K562 (cell line): ENCODE results near the gene COL26A1.

ENCODE experiments used
- BRCA1 ChIP-seq, 2 experiments: fragments of 450-650 bp in 1 of 2; sonication (generic) in 1 of 2; formaldehyde crosslinking in 1 of 2; IDR thresholded peaks; 2 replicates each; pipeline versions ENCODE4 v1.5.0 to v1.6.1; 2017 to 2020; ENCODE audit warnings: mild to moderate bottlenecking in 1 of 2, missing genetic modification reagents in 1 of 2
- BRD4 ChIP-seq: fragments of 200-600 bp; sonication (generic); IDR thresholded peaks from 2 replicates; pipeline ENCODE4 v1.6.1; 2017; ENCODE audit warnings: inconsistent platforms
- CTCF ChIP-seq, 3 experiments: IDR thresholded peaks in 2 of 3; conservative IDR thresholded peaks in 1 of 3; 2 replicates each; pipeline ENCODE4 v1.5.1; 2011 to 2012; ENCODE audit warnings: low read length in 3 of 3, mild to moderate bottlenecking in 3 of 3, control low read depth in 2 of 3, improper control_type of control experiment in 1 of 3, inconsistent platforms in 1 of 3, low read depth in 1 of 3, mixed read lengths in 1 of 3, moderate library complexity in 1 of 3; ENCODE audit not compliant: insufficient read depth in 2 of 3
- EP300 ChIP-seq: IDR thresholded peaks from 2 replicates; pipeline ENCODE4 v1.6.1; 2012; ENCODE audit warnings: low read length, improper control_type of control experiment
- FOXM1 ChIP-seq, 2 experiments: fragments of 450-650 bp in 1 of 2; sonication (generic) in 1 of 2; formaldehyde crosslinking in 1 of 2; IDR thresholded peaks; 2 replicates each; pipeline versions ENCODE4 v1.6.1 to v1.9.0; 2017 to 2022; ENCODE audit warnings: low read depth in 2 of 2, mild to moderate bottlenecking in 2 of 2, missing genetic modification reagents in 1 of 2, moderate library complexity in 1 of 2
- GATA2 ChIP-seq: sonication (generic); formaldehyde crosslinking; IDR thresholded peaks from 2 replicates; pipeline ENCODE4 v1.4.0; 2020; ENCODE audit warnings: mild to moderate bottlenecking, missing genetic modification reagents
- MYC ChIP-seq, 2 experiments: fragments of 250-450 bp in 1 of 2; sonication (Bioruptor Pico) in 1 of 2; IDR thresholded peaks; 2 replicates each; pipeline versions ENCODE4 v1.5.1 to v1.6.1; 2012 to 2021; ENCODE audit warnings: low read depth in 2 of 2, borderline replicate concordance in 1 of 2, improper control_type of control experiment in 1 of 2, low read length in 1 of 2, mild to moderate bottlenecking in 1 of 2, moderate library complexity in 1 of 2
- NFE2L1 ChIP-seq: fragments of 450-650 bp; IDR thresholded peaks from 2 replicates; pipeline ENCODE4 v1.6.1; 2016; ENCODE audit warnings: missing genetic modification characterization, low read depth, mild to moderate bottlenecking, missing compliant biosample characterization, moderate library complexity, borderline replicate concordance
- POLR2A ChIP-seq: fragments of 450-650 bp; conservative IDR thresholded peaks from 2 replicates; pipeline ENCODE4 v1.6.1; 2016
- SAP30 ChIP-seq: fragments of 200-600 bp; sonication (generic); IDR thresholded peaks from 2 replicates; pipeline ENCODE4 v1.6.1; 2012; ENCODE audit warnings: borderline replicate concordance, low read depth, mild to moderate bottlenecking, moderate library complexity, low read length, control low read depth, inconsistent platforms; ENCODE audit not compliant: insufficient read depth, poor library complexity, severe bottlenecking
- SMAD4 ChIP-seq: fragments of 250-450 bp; sonication (Bioruptor Pico); conservative IDR thresholded peaks from 2 replicates; pipeline ENCODE4 v1.8.0; 2021; ENCODE audit warnings: inconsistent platforms, mild to moderate bottlenecking, moderate library complexity
- ZC3H4 ChIP-seq: sonication (generic); formaldehyde crosslinking; IDR thresholded peaks from 2 replicates; pipeline ENCODE4 v1.9.0; 2021; ENCODE audit warnings: missing genetic modification reagents, borderline replicate concordance
- ZNF239 ChIP-seq: fragments of 250-450 bp; sonication (Bioruptor Pico); IDR thresholded peaks from 2 replicates; pipeline ENCODE4 v1.4.0; 2020; ENCODE audit warnings: mild to moderate bottlenecking
- ZNF449 ChIP-seq: fragments of 250-450 bp; sonication (Bioruptor Pico); IDR thresholded peaks from 2 replicates; pipeline ENCODE4 v1.8.0; 2022; ENCODE audit warnings: moderate library complexity, mild to moderate bottlenecking, inconsistent platforms

- TF ChIP-seq CTCF (IDR thresholded peaks at IDR 0.05 in 2 of 3, conservative IDR thresholded peaks at IDR 0.05 in 1 of 3; ENCODE audit: insufficient read depth in 2 of 3, low read depth in 1 of 3, low read length in 3 of 3) (no peak), BRD4 (no peak), MYC (IDR thresholded peaks at IDR 0.05; ENCODE audit: low read depth, low read length) (no peak), MYC (CRISPR knock-in tag; IDR thresholded peaks at IDR 0.05; ENCODE audit: borderline replicate concordance, low read depth) (no peak), SMAD4 (CRISPR knock-in tag) (no peak), FOXM1 (IDR thresholded peaks at IDR 0.05; ENCODE audit: low read depth) (no peak), FOXM1 (CRISPR knock-in tag; IDR thresholded peaks at IDR 0.05; ENCODE audit: low read depth) (no peak), GATA2 (CRISPR knock-in tag) (no peak), EP300 (no peak), NFE2L1 (no peak), ZC3H4 (CRISPR knock-in tag) (no peak), POLR2A (no peak), ZNF449 (CRISPR knock-in tag) (no peak), ZNF239 (CRISPR knock-in tag) (no peak), SAP30 (no peak), BRCA1 (IDR thresholded peaks at IDR 0.05) (no peak), BRCA1 (CRISPR knock-in tag; IDR thresholded peaks at IDR 0.05) (no peak)
Observed at GRCh38 chr7:101368422-101369165, 5.9 kb downstream of the COL26A1 start.
